Endothelial cell of umbilical vein (primary cell): Measurements from ENCODE around the gene FOXD2.

Experiments used
- CTCF ChIP-seq, 2 donors: IDR thresholded peaks; 1 replicate in 1 of 2; 2 replicates in 1 of 2; pipeline ENCODE4 v1.5.1; 2011; ENCODE audit warnings: low read length in 2 of 2, mild to moderate bottlenecking in 2 of 2, moderate library complexity in 2 of 2, control low read depth in 1 of 2, inconsistent platforms in 1 of 2, low read depth in 1 of 2; ENCODE audit not compliant: insufficient read depth in 1 of 2; ENCODE audit errors: extremely low read depth in 1 of 2
- EZH2 ChIP-seq: IDR thresholded peaks from 2 replicates; pipeline ENCODE4 v1.6.1; 2012; ENCODE audit warnings: borderline replicate concordance, low read depth, mild to moderate bottlenecking, moderate library complexity, low read length, inconsistent platforms; ENCODE audit not compliant: severe bottlenecking
- MYC ChIP-seq: IDR thresholded peaks from one replicate; pipeline ENCODE4 v1.6.1; 2011; ENCODE audit warnings: mild to moderate bottlenecking, low read depth, low read length
- POLR2A ChIP-seq: IDR thresholded peaks from 2 replicates; pipeline ENCODE4 v1.6.1; 2012; ENCODE audit warnings: low read depth, mild to moderate bottlenecking, control low read depth, low read length
- POLR2AphosphoS5 ChIP-seq: IDR thresholded peaks from 2 replicates; pipeline ENCODE4 v1.6.1; 2012; ENCODE audit warnings: low read depth, mild to moderate bottlenecking, control low read depth, low read length, moderate library complexity; ENCODE audit not compliant: insufficient read depth

- TF ChIP-seq CTCF (IDR thresholded peaks at IDR 0.05; ENCODE audit: extremely low read depth in 1 of 2, insufficient read depth in 1 of 2, low read depth in 1 of 2, low read length in 2 of 2) (no peak), POLR2A (no peak), POLR2AphosphoS5 (no peak), EZH2 (no peak), MYC (no peak)
Measured at GRCh38 chr1:47441450-47442106, 3.7 kb downstream of the FOXD2 start.
